Measurements from ENCODE around the gene GRIK1. TPM values are rescaled to one million over a fixed set of nuclear protein-coding genes. Genes with fewer than 3 reads are reported as not detected.

GRIK1 gene
- total RNA-seq, 2 donors from 2014 or later, result not detected

DNA sequence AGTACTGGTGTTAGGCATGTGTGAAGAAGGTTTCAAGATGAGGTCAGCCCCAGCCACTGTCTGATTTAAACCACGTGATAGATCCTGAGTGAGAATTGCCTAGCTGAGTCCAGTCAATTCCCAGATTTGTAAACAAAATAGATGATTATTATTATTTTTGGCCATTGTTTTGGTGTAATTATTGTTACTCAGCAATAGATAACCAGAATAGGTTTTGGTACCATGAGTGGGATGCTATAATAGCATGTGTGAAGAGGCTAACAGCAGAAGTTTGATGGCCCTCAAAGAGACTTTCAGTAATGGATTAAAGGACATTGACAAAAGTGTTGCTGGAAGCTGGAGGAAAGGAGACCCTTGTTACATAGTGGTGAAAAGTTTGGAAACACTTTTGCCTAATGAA, 426.3 kb downstream of the GRIK1 start:
- no peak for ATAC-seq
- no peak for DNase-seq (ENCODE audit: low spot score in 2 of 2)
- Mint-ChIP-seq H3K27ac (no peak overlapping the region), H3K36me3 (peaks cover 27% of the 10 kb centered on the region in 2 donors), H3K9me3 (peaks cover 14 to 25% of the 10 kb centered on the region in 2 donors)

DNA sequence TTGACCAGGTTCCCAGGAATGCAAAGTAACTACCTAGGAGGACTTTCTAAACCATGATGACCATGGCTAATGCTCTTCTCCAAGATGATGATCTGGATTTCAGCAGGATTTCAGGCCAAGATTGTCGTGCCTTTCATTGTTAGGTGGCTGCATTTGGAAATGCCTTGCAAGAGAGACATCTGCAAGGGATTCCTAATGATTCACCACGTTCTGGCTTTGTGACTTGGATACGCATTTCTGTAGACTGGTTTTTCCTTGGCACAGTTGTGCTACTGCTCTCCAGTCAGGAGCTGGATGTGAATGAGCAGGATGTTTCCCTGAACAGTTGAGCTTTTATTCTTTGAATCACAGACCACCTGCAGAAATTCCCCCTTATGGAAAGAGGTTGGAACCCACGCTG, 428.7 kb downstream of the GRIK1 start:
- peaks cover 23 to 27% of the 10 kb centered on the region in 2 donors for H3K36me3 Mint-ChIP-seq
- ATAC-seq (no peak), DNase-seq (ENCODE audit: low spot score in 2 of 2) (no peak)
- H3K9me3 Mint-ChIP-seq, result peaks cover 14 to 25% of the 10 kb centered on the region in 2 donors
- H3K27ac Mint-ChIP-seq, result no peak overlapping the region

DNA sequence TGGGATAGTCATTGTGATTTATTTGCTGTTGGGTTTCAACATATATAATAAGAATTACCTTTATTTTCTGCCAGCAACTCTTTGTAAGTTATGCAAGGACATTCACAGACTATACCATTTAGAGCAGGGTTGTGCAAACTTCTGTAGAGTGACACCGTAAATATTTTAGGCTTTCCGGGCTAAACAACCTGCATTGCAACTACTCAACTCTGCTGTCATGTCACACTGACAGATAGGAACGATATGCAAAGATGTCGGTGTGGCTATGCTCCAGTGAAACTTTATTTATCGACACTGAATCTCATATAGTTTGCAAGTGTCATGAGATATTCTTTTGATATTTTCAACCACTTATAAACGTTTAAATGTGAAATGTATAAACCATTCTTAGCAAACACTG, 430.7 kb downstream of the GRIK1 start:
- ATAC-seq, result no peak
- H3K9me3 Mint-ChIP-seq, result peaks cover 11 to 12% of the 10 kb centered on the region in 2 donors
- no peak for DNase-seq (ENCODE audit: low spot score in 2 of 2)
- H3K27ac Mint-ChIP-seq, result no peak overlapping the region
- H3K36me3 Mint-ChIP-seq, result peaks cover 18 to 25% of the 10 kb centered on the region in 2 donors

DNA sequence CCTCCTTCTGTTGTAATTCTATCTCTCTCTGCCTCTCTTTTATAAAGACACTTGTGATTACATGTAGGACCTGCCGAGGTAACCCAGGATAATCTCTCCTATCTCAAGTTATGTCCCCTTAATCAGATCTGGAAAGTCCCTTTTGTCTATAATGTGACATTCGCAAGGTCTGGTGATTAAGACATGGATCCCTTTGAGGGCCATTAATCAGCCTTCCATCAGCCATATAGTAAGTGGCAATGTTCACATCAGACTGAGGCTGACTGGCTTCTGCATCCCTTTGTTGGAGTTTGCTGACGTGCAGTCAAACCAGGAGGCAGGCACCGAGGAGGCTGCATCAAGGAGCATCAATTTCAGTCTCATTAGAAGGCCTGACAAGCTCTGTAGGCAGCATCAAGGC, 431.5 kb downstream of the GRIK1 start:
- ATAC-seq (no peak), DNase-seq (ENCODE audit: low spot score in 2 of 2) (no peak)
- Mint-ChIP-seq H3K36me3 (peaks cover 9 to 22% of the 10 kb centered on the region in 2 donors), H3K9me3 (peaks cover 3 to 4% of the 10 kb centered on the region in 2 donors), H3K27ac (no peak overlapping the region)

DNA sequence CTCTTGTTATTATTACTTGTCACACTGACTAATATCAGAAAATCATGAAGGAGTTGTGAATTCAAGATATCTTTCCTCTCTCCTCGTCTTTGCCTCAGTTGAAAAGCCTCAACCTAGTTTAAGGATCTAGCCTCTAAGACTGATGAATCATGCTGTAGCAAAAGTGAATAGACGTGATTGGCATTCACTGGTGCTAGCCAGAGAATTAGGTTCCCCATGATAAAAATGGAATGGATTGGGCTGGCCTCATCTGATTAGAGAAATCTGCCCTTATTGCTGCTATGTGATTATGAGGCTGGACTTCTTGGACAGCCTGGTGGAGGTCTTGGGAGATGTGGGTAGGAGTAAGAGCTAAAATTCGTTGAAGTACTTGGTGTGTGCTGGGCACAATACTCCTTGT, 432.8 kb downstream of the GRIK1 start:
- no peak for DNase-seq (ENCODE audit: low spot score in 2 of 2)
- Mint-ChIP-seq H3K27ac (no peak overlapping the region), H3K36me3 (peaks cover 5 to 16% of the 10 kb centered on the region in 2 donors), H3K9me3 (no peaks in the 10 kb centered on the region)
- no peak for ATAC-seq

DNA sequence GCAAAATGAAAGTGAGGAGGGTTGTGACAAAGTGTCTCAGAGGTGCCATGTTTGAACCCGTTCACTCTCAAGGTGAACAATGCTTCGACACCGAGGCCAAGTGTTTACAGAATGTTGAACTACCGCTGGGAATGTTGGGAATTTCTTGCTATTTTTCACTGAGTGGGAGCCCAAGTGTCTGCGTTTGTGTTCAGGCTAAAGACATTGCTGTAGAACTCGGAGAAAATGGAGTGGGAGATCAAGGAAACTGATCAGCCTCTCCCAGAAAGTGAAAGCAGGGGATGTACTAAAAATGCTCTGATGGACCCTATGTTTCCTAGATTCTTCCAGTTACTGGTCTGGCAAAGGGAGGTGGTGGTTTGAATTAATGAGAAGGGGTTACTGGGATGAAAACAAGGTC, 433.6 kb downstream of the GRIK1 start:
- no peak overlapping the region for H3K27ac Mint-ChIP-seq
- ATAC-seq (no peak), DNase-seq (ENCODE audit: low spot score in 2 of 2) (no peak)
- peaks cover 0 to 4% of the 10 kb centered on the region in 2 donors for H3K9me3 Mint-ChIP-seq
- peaks cover 5 to 16% of the 10 kb centered on the region in 2 donors for H3K36me3 Mint-ChIP-seq

DNA sequence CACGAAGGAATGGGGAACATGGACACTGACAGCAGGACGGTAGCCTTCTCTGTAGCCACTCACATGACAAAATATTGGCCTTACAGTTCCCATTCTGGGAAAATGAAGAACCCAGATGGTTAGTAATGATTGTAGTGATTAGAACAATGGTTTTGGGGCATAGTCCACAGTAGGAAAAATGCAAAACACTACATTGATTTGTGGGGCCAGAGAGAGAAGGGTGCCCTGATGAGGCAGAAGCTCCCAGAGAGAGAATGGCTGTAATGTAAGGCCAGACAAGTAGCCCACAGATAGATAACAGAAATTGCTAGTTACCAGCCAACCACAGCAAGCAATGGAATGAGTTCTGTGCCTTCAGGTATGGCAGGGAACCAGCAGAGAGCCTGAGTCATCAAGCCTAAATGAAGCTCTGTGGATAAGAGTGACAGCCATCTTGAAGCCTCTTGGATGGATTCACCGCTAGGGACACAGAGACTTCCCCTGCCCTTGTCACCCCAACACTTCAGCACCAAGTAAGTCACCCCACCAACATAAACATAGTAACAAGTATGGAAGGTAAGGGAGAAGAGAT, 435.0 kb downstream of the GRIK1 start:
- Mint-ChIP-seq H3K36me3 (peaks cover 5 to 16% of the 10 kb centered on the region in 2 donors), H3K9me3 (peaks cover 0 to 4% of the 10 kb centered on the region in 2 donors), H3K27ac (no peak overlapping the region)
- ATAC-seq (no peak), DNase-seq (ENCODE audit: low spot score in 2 of 2) (no peak)

DNA sequence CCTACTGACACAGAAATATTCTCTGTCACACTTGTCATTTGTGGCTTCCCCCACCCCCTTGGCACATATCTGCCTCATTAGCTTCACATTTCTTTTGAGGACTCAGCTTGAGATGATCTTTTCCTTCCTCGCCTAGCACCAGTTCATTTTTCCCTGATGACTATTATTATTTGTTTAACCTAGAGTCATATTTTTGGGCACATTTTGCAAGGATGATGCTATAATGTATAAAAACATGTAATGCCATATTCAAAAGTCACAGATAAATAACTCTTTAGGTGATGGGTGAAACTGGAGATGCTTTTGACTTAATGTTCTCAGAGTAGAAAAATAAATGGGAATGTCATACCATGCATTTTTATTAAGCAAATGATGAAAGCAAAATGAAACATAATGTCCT, 438.3 kb downstream of the GRIK1 start:
- peaks cover 19 to 35% of the 10 kb centered on the region in 2 donors for H3K36me3 Mint-ChIP-seq
- peaks cover 4 to 22% of the 10 kb centered on the region in 2 donors for H3K9me3 Mint-ChIP-seq
- DNase-seq (ENCODE audit: low spot score in 2 of 2) (no peak), ATAC-seq (no peak)
- H3K27ac Mint-ChIP-seq, result no peak overlapping the region

DNA sequence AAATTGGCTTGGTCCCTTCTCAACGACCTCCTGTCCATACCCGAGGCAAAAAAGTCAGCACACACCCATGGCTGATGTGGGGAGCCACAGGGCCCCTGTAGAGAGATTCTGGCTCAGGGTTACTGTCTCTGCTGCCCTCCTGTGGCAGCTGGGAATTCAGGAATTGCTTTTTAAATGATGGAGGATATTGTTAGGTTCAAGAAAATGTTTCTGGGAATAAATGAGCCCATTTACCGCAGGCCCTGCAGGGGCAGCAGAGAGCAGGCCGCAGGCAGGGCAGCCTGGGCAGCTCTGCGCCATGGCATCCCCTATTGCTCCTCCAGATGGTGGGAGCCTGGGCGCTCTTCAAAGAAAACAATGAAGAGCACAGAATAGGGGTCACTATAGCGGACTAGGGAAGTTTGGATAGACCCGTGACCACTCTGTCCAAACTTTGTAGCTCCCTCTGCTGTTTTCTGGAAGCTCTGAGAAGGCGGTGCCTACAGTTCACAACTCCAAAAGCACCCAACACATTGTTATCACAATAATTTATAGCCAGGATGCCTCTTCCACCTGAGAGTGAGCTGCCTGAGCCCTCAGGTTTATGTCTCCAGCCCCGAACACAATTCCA, 440.0 kb downstream of the GRIK1 start:
- no peak for DNase-seq (ENCODE audit: low spot score in 2 of 2)
- peaks cover 21 to 39% of the 10 kb centered on the region in 2 donors for H3K36me3 Mint-ChIP-seq
- no peak for ATAC-seq
- H3K9me3 Mint-ChIP-seq, result peaks cover 4 to 27% of the 10 kb centered on the region in 2 donors
- H3K27ac Mint-ChIP-seq, result no peak overlapping the region

DNA sequence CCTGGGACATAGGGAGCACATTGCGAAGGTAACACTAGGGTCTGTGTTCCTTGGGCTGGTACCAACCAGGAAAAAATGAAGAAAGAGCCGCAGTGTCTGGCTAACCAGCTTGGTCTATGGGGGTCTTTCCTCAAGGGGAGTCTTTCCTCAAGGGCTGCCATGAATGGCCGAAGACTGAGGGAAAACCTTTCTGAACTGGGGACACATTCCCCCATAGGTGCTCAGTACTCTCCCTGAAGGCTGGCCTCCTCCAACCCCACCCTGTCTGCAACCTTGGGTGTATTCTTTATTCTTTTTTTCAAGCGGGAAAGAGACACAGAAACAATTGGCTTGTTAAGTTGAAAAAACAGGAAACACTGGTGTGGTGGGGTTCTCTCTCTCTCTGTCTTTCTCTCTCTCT, 440.6 kb downstream of the GRIK1 start:
- ATAC-seq (no peak), DNase-seq (ENCODE audit: low spot score in 2 of 2) (no peak)
- peaks cover 20 to 33% of the 10 kb centered on the region in 2 donors for H3K36me3 Mint-ChIP-seq
- no peak overlapping the region for H3K27ac Mint-ChIP-seq
- H3K9me3 Mint-ChIP-seq, result peaks cover 4 to 27% of the 10 kb centered on the region in 2 donors

DNA sequence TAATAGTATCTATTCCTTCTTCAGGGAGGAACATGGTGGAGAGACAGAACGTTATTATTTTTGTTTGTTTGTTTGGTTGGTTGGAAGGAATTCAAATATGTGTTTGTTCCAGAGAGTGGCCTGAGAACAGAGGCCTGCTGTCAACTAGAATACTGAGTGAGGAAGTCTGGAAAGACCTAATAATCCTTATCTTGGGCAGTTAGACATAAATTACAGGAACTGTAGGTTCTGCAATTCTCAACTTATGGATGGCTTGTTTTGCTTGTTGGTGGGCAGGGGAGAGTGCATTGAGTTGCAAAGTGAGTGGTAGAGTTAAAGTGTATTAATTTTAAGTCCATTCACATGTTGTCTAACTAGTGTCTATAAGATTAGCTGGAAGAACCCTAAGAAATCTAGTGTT, 443.5 kb downstream of the GRIK1 start:
- H3K36me3 Mint-ChIP-seq, result peaks cover 26 to 40% of the 10 kb centered on the region in 2 donors
- H3K9me3 Mint-ChIP-seq, result peaks cover 8 to 36% of the 10 kb centered on the region in 2 donors
- no peak for DNase-seq (ENCODE audit: low spot score in 2 of 2)
- no peak for ATAC-seq
- no peak overlapping the region for H3K27ac Mint-ChIP-seq

DNA sequence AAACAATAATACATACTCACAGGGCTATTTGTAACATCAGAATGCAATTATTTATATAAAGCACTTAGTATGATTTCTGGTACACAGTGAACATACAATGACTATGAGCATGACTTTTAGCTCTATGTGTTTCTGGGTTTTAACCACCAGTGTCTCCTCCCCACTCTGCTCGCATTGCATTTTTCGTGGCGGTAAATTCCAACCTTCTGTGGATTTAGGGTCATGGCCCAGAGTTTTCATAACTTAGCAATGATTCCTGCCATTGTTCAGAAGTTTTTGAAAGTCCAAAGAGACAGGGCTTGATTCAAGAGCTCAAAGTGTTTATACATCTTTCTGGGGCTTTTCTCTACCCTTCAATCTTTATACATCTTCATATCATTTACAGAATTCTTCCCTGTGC, 449.8 kb downstream of the GRIK1 start:
- peaks cover 4 to 12% of the 10 kb centered on the region in 2 donors for H3K9me3 Mint-ChIP-seq

DNA sequence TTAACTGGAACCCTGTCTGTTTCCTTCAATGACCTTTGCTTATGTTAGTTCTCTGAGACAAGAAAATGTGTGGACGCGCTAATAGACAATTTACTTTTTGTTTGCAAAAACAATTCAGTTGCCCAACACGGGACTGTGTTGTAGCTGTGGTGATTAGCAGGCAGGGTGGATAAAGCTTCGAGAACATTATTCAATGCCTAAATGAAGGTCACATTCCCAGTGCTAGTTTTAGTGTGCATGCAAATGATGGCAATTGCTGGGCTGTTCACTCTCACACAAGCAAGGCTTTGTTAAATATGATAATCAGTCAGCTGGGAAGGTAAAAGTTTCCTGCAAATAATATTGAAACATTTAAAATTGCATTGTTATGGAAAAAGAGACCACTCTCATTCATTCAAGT, 452.6 kb downstream of the GRIK1 start:
- Mint-ChIP-seq H3K36me3 (peaks cover 10 to 16% of the 10 kb centered on the region in 2 donors), H3K9me3 (peaks cover 0 to 4% of the 10 kb centered on the region in 2 donors), H3K27ac (no peak overlapping the region)
- DNase-seq (ENCODE audit: low spot score in 2 of 2), result no peak
- no peak for ATAC-seq

More for the DNA sequence above, 449.8 kb downstream of the GRIK1 start:
- H3K36me3 Mint-ChIP-seq, result peaks cover 14 to 20% of the 10 kb centered on the region in 2 donors
- no peak for ATAC-seq
- no peak overlapping the region for H3K27ac Mint-ChIP-seq
- DNase-seq (ENCODE audit: low spot score in 2 of 2), result no peak

Other genes starting within 250 kb of the GRIK1 start
- not detected for gene CLDN17, start 226.8 kb upstream of the GRIK1 start, total RNA-seq